ENCODE data around the gene SZRD1.

The SZRD1 gene

DNA sequence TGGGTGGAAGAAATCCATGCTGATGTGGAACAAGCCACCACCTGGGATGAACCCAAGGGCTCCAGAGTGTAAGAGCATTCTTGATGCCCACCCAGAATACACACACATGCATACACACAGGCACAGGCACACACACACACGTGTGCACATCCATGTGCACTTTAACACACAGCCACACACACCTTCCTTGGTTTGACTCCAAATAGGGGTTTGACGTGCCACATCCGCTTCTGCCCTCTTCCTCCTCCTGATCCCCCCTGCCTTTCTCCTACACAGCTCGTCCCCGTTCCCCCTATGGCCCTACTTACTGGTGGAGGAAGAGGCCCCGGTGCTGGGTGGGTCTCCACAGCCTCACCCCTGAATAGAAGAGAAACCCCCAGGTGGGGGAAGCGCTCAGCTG lies 54.2 kb downstream of the SZRD1 start:
- DNase-seq (ENCODE audit: low read depth), result no peak
- in situ Hi-C loops (cut with HindIII; ENCODE audit: low sequenced_read_pairs), result no loop called here
- H3K4me3 ChIP-seq (ENCODE audit: low read depth, low read length), result no peak overlapping the region
- no peak for TF ChIP-seq CTCF (IDR thresholded peaks at IDR 0.05; ENCODE audit: low read depth, low read length, missing control alignments)

- no peak overlapping the region for H3K4me3 ChIP-seq (ENCODE audit: low read depth, low read length)
- no peak for DNase-seq (ENCODE audit: low read depth)
- in situ Hi-C loops (cut with HindIII; ENCODE audit: low sequenced_read_pairs), result no loop called here
- no peak for TF ChIP-seq CTCF (IDR thresholded peaks at IDR 0.05; ENCODE audit: low read depth, low read length, missing control alignments)
Measured at GRCh38 chr1:16422041-16422440, 55.0 kb downstream of the SZRD1 start.

GRCh38 chr1:16425125-16426025 lies 58.3 kb downstream of the SZRD1 start:
- in situ Hi-C loops (cut with HindIII; ENCODE audit: low sequenced_read_pairs), result no loop called here
- no peak for TF ChIP-seq CTCF (IDR thresholded peaks at IDR 0.05; ENCODE audit: low read depth, low read length, missing control alignments)
- no peak overlapping the region for H3K4me3 ChIP-seq (ENCODE audit: low read depth, low read length)
- DNase-seq (ENCODE audit: low read depth), result no peak

- in situ Hi-C loops (cut with HindIII; ENCODE audit: low sequenced_read_pairs), result loop anchor here (5.0 to 10.0 kb wide), 2 partner anchors 43 to 66 kb away; partner anchors contain the start of gene SZRD1
- H3K4me3 ChIP-seq (ENCODE audit: low read depth, low read length), result no peak overlapping the region
- no peak for DNase-seq (ENCODE audit: low read depth)
- no peak for TF ChIP-seq CTCF (IDR thresholded peaks at IDR 0.05; ENCODE audit: low read depth, low read length, missing control alignments)
Measured at GRCh38 chr1:16430606-16431005, 63.6 kb downstream of the SZRD1 start.

DNA sequence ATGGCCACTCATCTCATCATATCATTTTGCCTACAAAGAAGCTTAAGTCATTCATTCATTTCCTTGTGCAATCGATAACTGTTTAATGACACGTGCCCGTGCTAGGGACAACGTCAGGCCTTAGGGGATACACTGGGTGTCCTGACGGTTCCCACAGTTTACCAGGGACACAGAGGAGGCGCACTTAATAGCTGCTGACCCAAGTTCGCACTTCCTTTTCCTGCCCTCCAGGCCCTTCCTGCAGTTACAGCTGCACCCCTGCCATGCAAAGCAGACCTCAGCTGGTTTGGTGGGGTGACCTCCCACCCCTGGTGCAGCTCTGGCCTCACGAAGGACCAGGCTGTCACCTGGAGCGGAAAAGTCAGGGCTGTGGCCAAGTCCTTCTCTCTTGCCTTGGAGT lies 66.0 kb downstream of the SZRD1 start:
- no peak overlapping the region for H3K4me3 ChIP-seq (ENCODE audit: low read depth, low read length)
- DNase-seq (ENCODE audit: low read depth), result no peak
- TF ChIP-seq CTCF (IDR thresholded peaks at IDR 0.05; ENCODE audit: low read depth, low read length, missing control alignments), result no peak
- in situ Hi-C loops (cut with HindIII; ENCODE audit: low sequenced_read_pairs), result loop anchor here (5.0 to 10.0 kb wide), 2 partner anchors 46 to 68 kb away; partner anchors contain the start of gene SZRD1

DNA sequence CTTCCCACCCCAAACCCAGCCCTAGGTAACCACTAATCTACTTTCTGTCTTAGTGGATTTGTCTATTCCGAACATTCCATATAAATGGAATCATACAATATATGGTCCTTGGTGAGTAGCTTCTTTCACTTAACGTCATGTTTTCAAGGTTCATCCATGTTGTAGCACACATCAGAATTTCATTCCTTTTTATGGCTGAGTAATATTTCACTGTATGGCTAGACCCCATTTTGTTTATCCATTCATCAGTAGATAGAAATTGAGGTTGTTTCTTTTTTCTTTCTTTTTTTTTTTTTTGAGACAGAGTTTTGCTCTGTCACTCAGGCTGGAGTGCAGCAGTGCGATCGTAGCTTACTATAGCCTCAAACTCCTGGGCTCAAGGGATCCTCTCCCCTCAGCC lies 67.0 kb downstream of the SZRD1 start:
- DNase-seq (ENCODE audit: low read depth), result no peak
- in situ Hi-C loops (cut with HindIII; ENCODE audit: low sequenced_read_pairs), result loop anchor here (5.0 to 10.0 kb wide), 2 partner anchors 47 to 69 kb away; partner anchors contain the start of gene SZRD1
- no peak for TF ChIP-seq CTCF (IDR thresholded peaks at IDR 0.05; ENCODE audit: low read depth, low read length, missing control alignments)
- no peak overlapping the region for H3K4me3 ChIP-seq (ENCODE audit: low read depth, low read length)
